ENCODE data around the gene BTBD7. TPM values are rescaled to one million over a fixed set of nuclear protein-coding genes. Genes with fewer than 3 reads are reported as not detected.

Gene BTBD7
- total and polyA plus RNA-seq, 4 donors: 7.8 to 47.7 (median 19.4) TPM

DNA sequence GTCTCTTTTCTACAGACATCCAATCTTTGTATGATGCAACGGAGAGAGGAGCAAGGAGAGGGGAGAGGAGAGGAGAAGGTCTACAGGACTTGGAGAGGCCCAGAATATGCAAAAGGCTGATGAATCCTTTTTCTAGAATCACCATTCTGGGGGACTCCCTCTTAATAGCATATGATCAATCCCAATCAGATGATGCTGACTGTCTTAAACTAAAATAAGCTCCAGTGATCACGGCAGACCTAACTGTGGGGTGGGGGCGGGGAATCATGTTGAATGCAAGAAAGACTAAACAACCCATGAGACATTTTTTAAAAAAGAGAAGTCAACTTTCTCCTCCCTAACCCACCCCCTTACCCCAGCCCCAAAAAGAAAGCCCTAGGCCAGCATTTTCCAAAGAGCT lies 33.4 kb downstream of the BTBD7 start:
- Histone ChIP-seq H3K36me3 (ENCODE audit: control insufficient read depth in 4 of 4, insufficient read depth in 4 of 4, low read length in 4 of 4) (peaks cover 0 to 5% (median 0%) of the 10 kb centered on the region in 4 donors), H3K4me3 (no peak overlapping the region), H3K27ac (ENCODE audit: low read depth in 1 of 2, low read length in 1 of 2) (no peak overlapping the region), H3K9me3 (ENCODE audit: control insufficient read depth in 4 of 4, insufficient read depth in 3 of 4, low read length in 3 of 4) (no peaks in the 10 kb centered on the region), H3K4me1 (ENCODE audit: control insufficient read depth in 5 of 5, insufficient read depth in 5 of 5, low read length in 5 of 5) (peaks cover 0 to 22% (median 0%) of the 10 kb centered on the region in 5 donors), H3K9ac (ENCODE audit: insufficient read depth in 1 of 2, low read length in 2 of 2) (no peak overlapping the region), H3K27me3 (ENCODE audit: control insufficient read depth in 3 of 3, insufficient read depth in 3 of 3, low read length in 2 of 3) (no peaks in the 10 kb centered on the region)
- no peak for TF ChIP-seq CTCF (IDR thresholded peaks at IDR 0.05; ENCODE audit: control extremely low read depth, extremely low read depth)
- DNase-seq (no peak), ATAC-seq (ENCODE audit: insufficient read depth, low FRiP score) (no peak)
- 80 to 84% methylated on average over 3 of the region's 3 CpGs for WGBS, 2 donors

- peaks cover 0 to 6% (median 1%) of the 10 kb centered on the region in 4 donors for H3K36me3 ChIP-seq (ENCODE audit: control insufficient read depth in 4 of 4, insufficient read depth in 4 of 4, low read length in 4 of 4)
- no peak overlapping the region for H3K27ac ChIP-seq (ENCODE audit: low read depth in 1 of 2, low read length in 1 of 2)
Measured at GRCh38 chr14:93295541-93296220, 37.2 kb downstream of the BTBD7 start.

GRCh38 chr14:93286212-93286890 lies 46.5 kb downstream of the BTBD7 start:
- Histone ChIP-seq H3K27ac (ENCODE audit: low read depth in 1 of 2, low read length in 1 of 2) (no peak overlapping the region), H3K9me3 (ENCODE audit: control insufficient read depth in 4 of 4, insufficient read depth in 3 of 4, low read length in 3 of 4) (no peaks in the 10 kb centered on the region), H3K4me3 (no peak overlapping the region), H3K27me3 (ENCODE audit: control insufficient read depth in 3 of 3, insufficient read depth in 3 of 3, low read length in 2 of 3) (no peaks in the 10 kb centered on the region), H3K9ac (ENCODE audit: insufficient read depth in 1 of 2, low read length in 2 of 2) (no peak overlapping the region), H3K4me1 (ENCODE audit: control insufficient read depth in 5 of 5, insufficient read depth in 5 of 5, low read length in 5 of 5) (peaks cover 0 to 7% (median 2%) of the 10 kb centered on the region in 5 donors), H3K36me3 (ENCODE audit: control insufficient read depth in 4 of 4, insufficient read depth in 4 of 4, low read length in 4 of 4) (peaks cover 0 to 6% (median 4%) of the 10 kb centered on the region in 4 donors)
- WGBS, 2 donors: 92 to 97% methylated on average over 4 of the region's 4 CpGs
- TF ChIP-seq CTCF (IDR thresholded peaks at IDR 0.05; ENCODE audit: control extremely low read depth, extremely low read depth): no peak
- DNase-seq (no peak), ATAC-seq (ENCODE audit: insufficient read depth, low FRiP score) (no peak)

More at GRCh38 chr14:93295541-93296220, 37.2 kb downstream of the BTBD7 start:
- no peaks in the 10 kb centered on the region for H3K27me3 ChIP-seq (ENCODE audit: control insufficient read depth in 3 of 3, insufficient read depth in 3 of 3, low read length in 2 of 3)
- H3K9me3 ChIP-seq (ENCODE audit: control insufficient read depth in 4 of 4, insufficient read depth in 3 of 4, low read length in 3 of 4): no peaks in the 10 kb centered on the region
- no peak overlapping the region for H3K9ac ChIP-seq (ENCODE audit: insufficient read depth in 1 of 2, low read length in 2 of 2)
- DNase-seq (no peak), ATAC-seq (ENCODE audit: insufficient read depth, low FRiP score) (no peak)
- 95% methylated on average over 6 of the region's 6 CpGs for WGBS, 2 donors
- H3K4me3 ChIP-seq: no peak overlapping the region
- peaks cover 0 to 12% (median 0%) of the 10 kb centered on the region in 5 donors for H3K4me1 ChIP-seq (ENCODE audit: control insufficient read depth in 5 of 5, insufficient read depth in 5 of 5, low read length in 5 of 5)
- no peak for TF ChIP-seq CTCF (IDR thresholded peaks at IDR 0.05; ENCODE audit: control extremely low read depth, extremely low read depth)

Measured in lung (tissue), 12 donors.